ENCODE results near the gene CSNK1G1.

The CSNK1G1 gene

GRCh38 chr15:64191971-64192830 is 163.8 kb downstream of the CSNK1G1 start:
- DNase-seq (ENCODE audit: low read depth in 2 of 2), result no peak

GRCh38 chr15:64187396-64188191 is 168.4 kb downstream of the CSNK1G1 start:
- no peak for DNase-seq (ENCODE audit: low read depth in 2 of 2)

- DNase-seq (ENCODE audit: low read depth in 2 of 2), result no peak
Measured at GRCh38 chr15:64185146-64185911, 170.6 kb downstream of the CSNK1G1 start.

GRCh38 chr15:64182859-64183370 is 173.1 kb downstream of the CSNK1G1 start:
- no peak for DNase-seq (ENCODE audit: low read depth in 2 of 2)

- DNase-seq (ENCODE audit: low read depth in 2 of 2), result no peak
Measured at GRCh38 chr15:64180235-64180824, 175.6 kb downstream of the CSNK1G1 start.

DNA sequence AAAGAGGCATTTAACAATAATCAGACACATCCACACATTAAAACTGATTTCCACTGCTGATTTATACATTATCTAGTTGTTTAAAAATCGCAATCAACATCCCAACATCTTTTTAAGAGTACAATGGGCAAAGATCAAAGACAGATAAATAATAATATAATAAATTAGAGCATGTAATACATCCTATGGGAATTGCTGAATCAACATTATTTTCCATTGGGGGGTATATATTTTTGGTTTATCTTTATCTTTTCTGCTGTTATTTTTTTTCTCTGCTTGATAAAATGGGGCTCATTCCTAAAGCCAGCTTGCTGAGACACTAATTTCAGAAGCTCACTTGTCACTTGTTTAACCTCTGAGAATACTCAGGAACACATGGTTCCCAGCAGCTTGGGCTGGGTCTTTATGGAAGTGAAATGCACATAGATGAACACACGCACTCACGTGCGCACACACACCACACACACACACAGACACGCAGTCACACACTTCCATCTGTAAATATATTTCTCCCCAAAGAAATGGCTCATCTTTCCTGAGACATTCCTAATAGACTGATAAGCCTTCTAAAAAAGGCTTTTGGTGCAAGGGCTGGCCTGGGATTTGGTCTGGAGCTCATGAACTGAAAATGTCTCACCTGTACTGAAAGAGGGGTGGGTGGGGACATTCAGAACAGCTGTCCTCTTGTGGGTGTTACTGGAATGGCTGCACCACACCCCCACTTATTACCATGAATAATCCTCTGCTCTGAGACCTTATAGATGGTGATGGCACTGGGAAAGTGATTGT is 189.7 kb downstream of the CSNK1G1 start:
- DNase-seq (ENCODE audit: low read depth in 2 of 2), result no peak

- no peak for DNase-seq (ENCODE audit: low read depth in 2 of 2)
Measured at GRCh38 chr15:64164436-64164835, 191.5 kb downstream of the CSNK1G1 start.

GRCh38 chr15:64163659-64164362 is 192.2 kb downstream of the CSNK1G1 start:
- DNase-seq (ENCODE audit: low read depth in 2 of 2), result no peak

GRCh38 chr15:64162869-64163658 is 192.9 kb downstream of the CSNK1G1 start, which contains the start of gene PPIB:
Gene PPIB, minus strand, starts transcription at chr15:64163022. Its CDS starts 36 bp downstream, at chr15:64162986.
- DNase-seq (ENCODE audit: low read depth in 2 of 2), result peak; percentile 92 to 96

- no peak for DNase-seq (ENCODE audit: low read depth in 2 of 2)
Measured at GRCh38 chr15:64162478-64162868, 193.5 kb downstream of the CSNK1G1 start.

DNA sequence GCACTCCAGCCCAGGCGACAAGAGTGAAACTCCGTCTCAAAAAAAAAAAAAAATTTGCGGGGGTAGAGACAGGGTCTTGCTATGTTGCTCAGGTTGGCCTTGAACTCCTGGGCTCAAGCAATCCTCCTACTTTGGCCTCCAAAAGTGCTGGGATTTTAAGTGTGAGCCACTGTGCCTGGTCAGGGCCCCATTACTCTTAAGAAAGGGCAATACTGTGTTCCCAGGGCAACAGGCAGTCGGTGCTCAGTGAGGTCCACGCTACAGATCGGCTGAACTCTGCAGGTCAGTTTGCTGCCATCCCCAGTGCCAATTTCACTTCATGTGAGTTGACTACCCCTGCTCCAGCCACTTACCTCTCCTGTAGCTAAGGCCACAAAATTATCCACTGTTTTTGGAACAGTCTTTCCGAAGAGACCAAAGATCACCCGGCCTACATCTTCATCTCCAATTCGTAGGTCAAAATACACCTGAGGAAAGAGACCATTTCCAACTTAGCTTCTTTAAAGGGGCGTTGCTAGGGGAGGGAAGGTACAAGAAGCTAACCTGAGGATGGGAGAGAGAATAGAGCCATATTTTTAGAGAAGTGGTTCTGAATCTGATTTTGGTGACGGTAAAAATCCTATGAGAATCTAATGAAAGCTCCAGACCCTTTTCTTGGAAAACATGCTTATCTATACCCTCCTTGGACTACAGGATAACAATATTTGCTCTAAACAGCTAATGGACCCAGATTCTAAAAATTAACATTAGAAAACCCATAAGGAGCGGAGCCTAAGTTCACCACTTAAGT is 194.1 kb downstream of the CSNK1G1 start:
- no peak for DNase-seq (ENCODE audit: low read depth in 2 of 2)

DNA sequence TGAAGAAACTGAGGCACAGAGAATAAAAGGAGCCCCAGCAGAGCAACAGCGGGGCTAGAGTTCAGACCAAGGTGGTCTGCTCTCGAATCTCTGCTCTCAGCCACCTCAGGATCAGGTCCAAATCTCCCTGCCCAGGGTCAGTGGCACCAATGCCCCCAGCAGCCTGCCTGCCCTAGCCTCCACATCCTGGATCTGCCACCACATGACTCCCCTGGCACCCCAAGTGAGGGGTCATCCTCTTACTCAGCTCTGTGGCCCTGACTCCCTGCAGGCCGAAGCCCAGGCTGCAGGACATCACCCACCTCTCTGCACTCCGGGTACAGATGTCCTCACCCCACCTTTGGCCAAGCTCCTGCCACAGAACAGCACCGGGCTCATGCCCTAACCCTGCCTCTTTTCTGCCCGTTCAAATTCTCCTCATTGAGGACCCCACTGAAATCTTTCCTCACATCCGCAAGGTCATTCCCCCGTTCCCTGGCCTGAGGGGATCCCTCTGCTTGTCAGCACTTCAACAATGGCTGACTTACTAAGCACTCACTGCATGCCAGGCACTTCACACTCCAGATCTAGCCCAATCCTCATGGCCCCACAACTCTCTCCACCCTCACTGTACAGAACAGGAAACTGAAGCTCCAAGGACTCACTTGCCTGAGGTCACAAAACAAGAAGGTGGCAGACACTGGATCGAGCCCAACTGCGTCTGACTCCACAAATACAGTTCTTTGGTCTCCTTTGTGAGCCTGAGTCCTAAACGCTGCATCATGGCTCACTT is 197.4 kb downstream of the CSNK1G1 start:
- DNase-seq (ENCODE audit: low read depth in 2 of 2), result no peak

- DNase-seq (ENCODE audit: low read depth in 2 of 2), result no peak
Measured at GRCh38 chr15:64157599-64158125, 198.3 kb downstream of the CSNK1G1 start.

DNA sequence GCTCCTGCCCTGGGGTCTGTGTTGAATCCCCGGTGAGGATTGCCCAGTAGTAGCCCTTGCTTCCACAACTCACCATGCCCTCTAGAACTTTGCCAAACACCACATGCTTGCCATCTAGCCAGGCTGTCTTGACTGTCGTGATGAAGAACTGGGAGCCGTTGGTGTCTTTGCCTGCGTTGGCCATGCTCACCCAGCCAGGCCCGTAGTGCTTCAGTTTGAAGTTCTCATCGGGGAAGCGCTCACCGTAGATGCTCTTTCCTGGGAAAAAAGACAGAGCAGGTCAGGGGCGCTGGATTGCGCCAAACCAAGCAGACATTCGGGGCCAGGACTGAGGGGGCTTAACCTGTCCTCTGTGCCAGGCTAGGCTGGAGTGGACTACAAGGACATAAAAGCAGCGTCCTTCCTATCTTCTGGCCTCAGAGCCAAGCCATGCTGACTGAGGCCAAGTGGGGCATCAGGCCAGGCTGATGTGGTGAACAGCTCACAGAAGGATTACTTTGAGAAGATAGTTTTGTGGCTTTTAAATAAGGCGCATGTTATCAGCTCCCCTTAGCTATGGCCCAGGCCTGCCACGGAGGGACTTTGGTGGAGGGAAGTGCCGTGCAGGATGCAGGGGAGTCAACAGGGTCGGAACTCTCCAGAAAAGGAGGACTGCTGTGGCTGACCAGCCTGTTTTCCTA is 199.2 kb downstream of the CSNK1G1 start:
- DNase-seq (ENCODE audit: low read depth in 2 of 2), result no peak

- DNase-seq (ENCODE audit: low read depth in 2 of 2), result no peak
Measured at GRCh38 chr15:64155802-64156651, 199.9 kb downstream of the CSNK1G1 start.
